ENCODE data around the gene KCTD18.

Gene KCTD18

DNA sequence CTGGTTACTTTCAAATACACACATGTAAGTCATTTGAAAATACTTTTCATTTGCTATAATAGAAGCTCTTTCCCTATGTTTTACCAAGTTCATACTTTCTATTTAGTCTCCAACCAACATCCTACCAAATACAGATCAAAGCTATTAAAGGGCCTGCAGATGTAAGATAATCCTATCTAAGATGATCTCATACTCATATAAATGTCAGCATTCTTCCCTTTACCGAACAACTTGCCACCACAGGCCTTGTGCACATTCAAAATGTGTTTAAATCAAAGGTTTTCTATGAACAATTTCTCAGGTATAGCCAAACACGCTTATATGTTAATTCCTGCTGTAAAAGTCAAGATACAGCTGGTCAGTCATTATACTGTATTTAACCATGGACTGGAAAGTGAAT lies 23.3 kb downstream of the KCTD18 start:
- DNase-seq (ENCODE audit: low spot score): no peak

DNA sequence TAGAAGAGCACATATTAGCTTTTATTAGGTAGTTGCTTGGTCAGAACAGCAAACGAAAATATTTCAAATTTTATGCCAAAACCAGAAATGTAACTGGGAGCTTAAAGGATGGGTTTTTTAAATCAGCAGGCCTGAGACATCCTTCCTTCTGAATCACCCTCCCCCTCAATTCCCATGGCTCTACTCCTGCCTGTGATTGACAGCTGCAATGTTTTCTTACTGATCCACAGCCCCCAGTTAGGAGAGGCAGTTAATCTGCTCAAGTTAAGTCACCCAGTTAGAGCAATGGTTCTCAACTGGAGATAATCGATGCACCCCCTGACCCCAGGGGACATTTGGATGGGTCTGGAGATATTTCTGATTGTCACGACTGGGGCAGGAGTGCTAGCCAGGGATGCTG lies 24.9 kb downstream of the KCTD18 start:
- DNase-seq (ENCODE audit: low spot score): peak; percentile 10

DNA sequence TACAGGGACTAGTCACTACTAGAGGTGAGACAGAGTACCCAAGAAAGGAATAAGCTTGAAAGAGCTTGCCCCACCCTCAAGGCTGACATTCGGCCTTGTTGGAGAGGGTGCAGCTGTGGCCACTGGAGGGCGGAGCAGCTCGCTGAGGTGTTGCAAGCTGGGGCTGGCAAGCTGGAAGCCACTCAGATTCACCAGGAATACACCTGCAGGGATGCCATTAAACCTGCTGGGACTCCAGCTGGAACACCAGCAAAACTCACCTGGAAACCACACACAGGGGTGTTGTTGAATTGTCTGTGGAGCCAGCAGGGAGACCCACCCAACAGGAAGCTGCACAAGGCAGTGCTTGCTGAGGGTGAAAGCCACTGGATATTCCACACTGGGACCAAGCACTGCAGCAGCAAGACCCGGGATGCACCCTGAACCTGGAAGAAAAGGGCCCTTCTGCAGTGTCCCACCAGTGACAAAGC lies 26.1 kb downstream of the KCTD18 start:
- peak; percentile 19 for DNase-seq (ENCODE audit: low spot score)

DNA sequence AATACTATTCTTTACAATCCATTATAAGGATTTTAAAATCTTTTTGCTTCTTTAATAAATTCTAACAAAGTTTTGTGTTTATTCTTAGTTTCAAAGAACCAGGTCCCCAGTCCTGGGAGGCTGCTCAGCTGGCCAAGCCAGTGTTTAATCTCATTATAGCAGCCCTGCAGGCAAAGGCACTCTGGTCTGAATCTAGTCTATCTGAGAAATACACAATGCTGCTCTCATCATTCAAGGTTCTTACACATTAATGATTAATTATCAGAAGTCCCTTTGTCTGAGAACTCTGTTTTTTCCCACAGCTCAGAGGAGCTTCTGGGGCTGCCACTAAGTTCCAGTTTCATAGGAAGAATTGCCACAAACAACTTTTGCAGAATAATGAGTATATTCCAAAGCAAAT lies 27.7 kb downstream of the KCTD18 start:
- peak; percentile 37 for DNase-seq (ENCODE audit: low spot score)

DNA sequence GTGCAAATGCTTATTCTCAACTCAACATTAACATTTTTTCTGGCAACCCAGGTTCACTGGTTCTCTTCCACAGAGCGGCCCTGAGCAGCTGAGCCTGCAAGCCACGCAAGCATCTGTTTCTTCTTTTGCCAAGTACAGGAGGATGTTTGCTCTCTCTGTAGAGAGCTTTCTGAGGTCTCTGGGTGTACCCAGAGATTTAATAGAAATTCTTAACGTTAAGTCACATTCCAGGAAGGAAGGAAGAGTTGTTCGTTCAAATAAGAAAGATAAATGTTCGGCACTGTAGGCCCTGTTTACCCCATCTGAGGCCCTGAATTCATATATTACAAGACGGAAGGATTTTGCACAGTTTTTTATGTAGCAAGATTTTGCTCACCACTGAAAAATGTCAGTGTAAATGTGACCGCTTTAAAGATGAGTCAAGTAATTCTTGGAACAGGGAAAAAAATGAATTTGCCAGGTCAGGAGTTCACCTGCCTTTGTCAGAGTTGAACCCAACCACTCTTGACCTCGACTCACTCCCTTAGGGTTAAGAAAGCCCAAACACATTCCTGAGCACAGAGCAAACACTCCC lies 30.1 kb downstream of the KCTD18 start:
- DNase-seq (ENCODE audit: low spot score): no peak

DNA sequence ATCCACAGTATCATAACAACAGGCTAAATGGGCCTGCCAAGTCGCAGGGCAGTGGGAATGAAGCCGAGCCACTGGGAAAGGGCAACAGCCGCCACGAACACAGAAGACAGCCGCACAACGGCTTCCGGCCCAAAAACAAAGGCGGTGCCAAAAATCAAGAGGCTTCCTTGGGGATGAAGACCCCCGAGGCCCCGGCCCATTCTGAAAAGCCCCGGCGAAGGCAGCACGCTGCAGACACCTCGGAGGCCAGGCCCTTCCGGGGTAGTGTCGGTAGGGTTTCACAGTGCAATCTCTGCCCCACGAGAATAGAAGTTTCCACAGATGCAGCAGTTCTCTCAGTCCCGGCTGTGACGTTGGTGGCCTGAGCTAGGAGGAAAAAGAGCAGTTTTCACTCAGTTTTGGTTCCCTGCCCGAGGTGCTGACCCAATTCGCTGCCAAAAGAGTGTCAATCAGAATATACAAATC lies 32.2 kb downstream of the KCTD18 start:
- no peak for DNase-seq (ENCODE audit: low spot score)

DNA sequence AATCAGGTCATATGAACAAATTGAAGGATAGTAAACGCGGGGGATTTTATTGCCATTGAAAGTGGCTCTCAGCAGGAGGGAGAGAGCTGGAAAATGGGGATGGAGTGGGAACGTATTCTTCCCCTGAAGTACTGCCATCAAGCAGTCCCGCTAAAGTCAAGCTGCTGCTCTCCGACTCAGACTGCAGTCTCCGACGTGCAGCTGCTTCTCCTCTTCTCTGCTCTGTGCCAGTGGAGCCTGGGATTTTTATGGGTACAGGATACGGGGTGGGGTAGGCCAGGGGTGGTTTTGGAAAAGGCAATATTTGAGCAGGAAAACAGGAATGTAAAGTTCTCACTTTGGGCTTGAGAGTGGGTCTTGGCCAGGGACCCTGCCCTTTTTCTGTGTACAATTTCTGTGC lies 33.0 kb downstream of the KCTD18 start:
- no peak for DNase-seq (ENCODE audit: low spot score)

DNA sequence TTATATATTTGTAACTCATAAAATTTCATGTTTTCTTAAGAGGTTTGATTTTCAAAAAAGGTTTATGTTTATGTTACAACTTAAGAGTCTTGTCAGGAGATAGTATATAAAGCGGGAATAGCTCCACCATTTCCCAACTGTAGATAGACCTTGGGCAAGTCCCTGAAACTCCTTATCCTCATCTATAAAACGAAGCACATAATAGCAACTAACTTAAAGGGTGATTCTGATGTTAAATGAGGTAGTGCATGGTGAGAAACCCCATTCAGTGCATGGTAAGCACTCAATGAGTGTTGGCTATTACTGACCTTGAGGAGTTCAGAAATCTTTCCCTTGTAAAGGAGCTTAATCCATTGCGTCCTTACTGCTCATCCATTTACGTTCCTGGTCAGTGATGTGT lies 34.1 kb downstream of the KCTD18 start:
- DNase-seq (ENCODE audit: low spot score): no peak

DNA sequence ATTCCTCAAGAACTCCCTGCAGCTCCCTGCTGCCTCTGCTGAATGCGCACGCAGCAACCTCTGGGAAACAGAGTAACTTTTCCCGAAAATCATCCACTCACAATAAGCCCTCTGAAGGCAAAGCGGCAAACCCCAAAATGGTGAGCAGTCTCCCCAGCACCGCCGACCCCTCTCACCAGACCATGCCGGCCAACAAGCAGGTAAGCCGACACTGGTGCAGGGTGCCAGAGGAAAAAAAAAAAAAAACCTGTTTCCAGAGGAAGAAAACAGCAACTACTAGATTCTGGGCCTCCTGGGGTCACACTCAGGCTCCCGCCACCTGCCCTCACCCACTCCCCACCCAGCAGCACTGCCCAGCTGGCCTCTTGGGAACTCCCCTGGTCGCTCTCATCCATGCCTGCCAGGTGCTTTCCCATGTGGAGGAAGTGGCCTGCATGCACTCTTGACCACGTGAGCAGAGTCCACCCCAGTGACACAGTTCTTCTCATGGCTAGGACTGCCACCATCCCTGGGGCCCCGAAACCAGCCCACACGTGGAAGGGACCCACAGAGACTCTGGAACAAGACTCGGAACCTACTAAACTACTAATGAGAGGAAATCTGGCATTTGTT lies 36.9 kb downstream of the KCTD18 start:
- no peak for DNase-seq (ENCODE audit: low spot score)

DNA sequence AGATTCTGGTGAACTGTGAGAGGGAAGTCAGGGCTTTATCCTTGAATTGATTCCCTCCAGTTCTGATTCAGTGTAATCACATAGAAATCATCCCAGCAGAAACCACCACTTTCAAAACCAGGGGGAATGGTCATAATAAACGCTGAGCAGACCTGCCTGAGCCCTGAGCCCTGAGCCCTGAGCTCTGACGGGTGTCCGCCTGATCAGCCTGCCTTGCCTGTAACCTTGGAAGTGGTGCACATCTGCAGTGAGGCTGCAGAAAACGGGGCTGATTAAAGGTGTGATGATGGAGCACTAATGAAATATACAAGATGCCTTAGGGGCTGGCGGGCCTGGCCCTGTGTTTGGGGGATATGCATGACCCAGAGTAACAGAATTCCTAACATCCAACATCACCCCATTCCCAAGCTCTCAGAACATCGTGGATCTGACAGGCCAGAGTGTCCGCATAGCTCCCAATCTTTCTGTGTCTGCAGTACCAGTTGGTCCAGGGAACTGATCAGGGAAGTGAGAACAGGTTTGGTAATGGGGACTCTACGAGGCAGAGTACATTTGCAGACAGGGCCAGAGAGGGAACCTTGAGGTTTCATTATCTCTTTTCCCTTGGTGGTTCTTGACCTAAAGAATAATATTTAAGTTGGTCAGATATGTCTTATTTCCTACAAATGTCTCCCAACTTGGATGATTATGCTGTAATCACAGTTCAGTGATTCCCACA lies 37.8 kb downstream of the KCTD18 start:
- DNase-seq (ENCODE audit: low spot score): no peak

DNA sequence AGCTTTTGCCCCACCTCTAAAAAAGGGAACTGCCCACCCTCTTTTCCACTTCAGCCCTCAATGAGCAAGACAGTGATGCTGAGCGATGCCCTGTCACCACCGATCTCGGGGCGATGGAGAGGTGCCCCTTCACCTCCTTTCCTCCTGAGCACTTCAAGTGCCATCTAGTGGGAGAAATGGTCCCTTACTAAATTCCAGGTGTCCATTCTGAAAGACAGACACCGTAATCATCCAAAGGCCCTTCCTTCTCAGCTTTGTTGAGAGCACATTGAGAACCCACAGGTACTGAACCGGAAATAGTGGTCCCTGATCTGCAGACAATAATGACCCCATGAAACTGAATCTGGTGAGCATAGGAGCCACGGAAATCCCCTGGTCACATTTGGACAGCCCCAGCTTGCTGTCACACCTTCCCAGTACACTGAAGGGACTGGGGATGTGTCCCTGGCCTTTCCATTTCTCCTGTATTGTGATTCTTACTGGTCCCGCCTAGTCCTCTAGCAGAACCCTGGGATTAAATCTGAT lies 38.5 kb downstream of the KCTD18 start:
- DNase-seq (ENCODE audit: low spot score): peak; percentile 61

DNA sequence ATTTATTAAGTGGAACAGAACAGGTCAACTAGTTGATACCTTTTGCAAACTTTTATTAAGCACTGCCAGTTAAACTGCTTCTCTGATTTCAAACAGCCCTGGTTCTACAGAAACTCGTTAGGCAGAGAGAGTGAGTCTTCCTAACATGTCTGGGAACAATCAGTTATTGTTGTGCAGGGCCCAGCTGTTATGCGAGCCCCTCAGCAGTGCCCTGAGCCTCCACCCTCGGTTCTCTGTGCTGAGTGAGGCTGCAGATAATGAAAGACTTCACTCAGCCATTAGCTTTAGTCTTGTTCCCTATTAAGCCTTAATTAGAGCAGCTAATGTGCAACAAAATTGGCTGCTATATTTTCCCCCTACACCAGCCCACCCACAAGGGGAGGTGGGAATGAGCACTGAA lies 39.6 kb downstream of the KCTD18 start:
- DNase-seq (ENCODE audit: low spot score): no peak

DNA sequence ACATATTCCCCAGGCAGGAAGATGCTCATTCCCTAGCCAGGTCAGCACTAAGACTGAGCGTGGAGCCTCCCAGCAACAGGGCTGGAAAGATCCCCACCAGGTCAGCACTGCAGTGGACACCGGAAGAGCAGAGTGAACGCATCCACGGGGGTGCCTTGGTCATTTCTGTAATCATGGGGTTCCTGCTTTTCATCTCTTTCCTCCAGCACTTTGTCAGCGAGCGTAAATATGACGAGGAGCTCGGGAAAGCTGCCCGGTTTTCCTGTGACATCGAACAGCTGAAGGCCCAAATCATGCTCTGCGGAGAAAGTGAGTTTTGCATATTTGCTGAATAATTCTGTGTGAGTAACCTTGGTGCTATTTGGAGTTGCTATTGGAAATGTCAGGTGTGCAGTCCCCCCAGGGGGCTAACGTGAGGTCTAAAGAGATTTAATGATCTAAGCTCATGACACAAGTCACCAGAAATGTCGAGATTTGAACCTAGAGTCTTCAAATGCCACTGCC lies 40.1 kb downstream of the KCTD18 start:
- DNase-seq (ENCODE audit: low spot score): no peak

DNA sequence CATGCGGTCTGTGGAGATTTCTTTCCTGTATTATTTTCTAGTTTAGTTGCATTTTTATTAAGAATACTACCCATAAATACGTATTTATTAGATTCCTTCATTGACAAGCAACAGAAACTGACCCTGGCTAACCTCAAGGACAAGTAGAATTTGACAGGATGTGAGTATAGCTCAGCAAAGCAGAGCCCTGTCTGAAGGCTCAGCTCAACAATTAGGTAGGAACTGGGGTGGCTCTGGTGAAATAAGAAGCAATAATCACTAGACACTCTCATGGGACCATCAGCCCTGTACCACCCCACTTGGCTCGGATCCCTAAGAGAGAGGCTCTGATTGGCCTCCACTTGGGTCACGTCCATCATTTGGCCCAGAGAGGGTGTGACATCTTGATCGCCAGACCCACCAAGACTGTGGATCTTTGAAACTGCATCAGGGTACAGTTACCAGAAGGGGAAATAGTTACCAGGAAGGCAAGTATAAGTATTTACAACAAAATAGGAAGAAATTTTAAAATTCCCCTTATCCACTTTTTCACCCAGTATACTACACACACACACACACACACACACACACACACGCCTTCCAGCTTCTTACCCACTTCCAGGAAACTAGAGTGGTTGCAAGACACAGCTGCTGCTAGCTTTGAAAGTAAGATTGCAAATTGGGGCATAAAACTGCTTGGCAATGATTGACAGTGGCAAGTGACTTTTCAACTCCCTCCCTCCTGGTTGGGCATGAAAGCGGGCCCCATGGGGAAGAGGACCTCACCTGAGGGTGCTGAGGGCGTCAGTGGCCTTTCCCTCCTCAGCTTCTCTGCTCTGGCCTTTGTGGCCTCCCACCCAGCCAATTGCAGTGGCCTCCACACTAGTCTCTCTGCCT lies 41.8 kb downstream of the KCTD18 start:
- no peak for DNase-seq (ENCODE audit: low spot score)

DNA sequence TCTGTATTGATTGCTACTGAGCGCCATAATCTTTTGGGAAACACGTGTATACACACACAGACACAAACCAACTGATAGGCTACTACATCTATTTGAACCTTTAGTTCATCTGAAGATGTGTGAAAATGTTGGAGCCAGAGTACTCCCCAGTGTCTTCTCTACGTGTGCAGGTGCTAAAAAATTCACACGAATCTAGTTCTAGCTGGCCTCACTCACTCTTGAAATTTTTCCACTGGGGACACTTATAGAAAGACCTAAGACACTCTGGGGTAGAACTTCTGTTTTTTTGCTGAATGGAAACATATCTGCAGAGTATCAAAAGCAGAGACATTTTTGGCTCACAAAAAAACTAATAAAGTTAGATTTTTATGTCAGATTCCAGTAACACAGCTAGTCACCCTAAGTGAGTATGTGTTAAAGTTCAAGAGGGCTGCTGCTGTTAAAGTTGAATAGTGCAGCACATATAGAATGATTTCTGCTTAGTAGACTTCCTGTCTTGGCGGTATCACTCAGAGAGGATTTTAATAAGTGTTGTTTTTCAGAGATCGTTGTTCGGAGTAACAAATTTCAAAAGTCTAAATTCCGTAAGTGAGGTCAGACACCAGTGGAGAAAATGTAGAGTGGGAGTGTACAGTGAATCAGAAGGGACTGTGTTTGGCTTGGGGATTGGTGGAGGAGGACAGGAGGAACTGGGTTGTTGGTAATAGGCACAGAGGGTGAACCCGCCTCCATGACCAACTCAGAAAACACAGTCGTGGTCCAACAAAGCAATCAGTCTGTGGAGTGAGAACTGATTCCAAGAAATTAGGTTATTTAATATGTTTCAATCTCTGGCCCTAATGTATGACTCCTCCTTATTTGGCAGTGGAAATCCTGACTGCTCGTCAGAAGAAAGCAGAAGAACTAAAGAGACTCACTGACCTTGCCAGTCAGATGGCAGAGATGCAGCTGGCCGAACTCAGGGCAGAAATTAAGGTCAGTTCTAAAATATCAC lies 43.1 kb downstream of the KCTD18 start:
- no peak for DNase-seq (ENCODE audit: low spot score)

DNA sequence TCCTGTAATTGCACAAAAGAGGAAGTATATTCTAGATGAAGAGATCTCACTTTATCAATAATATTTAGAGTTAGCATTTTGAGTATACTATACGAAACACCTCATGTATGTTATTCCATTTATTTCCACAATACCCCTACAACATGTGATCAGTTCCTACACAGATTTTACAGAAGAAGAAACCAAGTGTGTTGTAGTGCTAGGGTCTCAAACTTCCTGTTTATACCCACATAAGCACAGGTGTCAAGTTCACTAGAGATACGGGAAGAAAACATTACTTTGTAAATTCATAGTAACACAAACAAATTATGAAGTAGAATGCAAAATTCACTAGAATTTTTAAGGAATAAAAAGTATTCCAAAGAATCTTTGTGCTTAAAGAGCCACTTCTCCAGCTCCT lies 46.4 kb downstream of the KCTD18 start:
- no peak for DNase-seq (ENCODE audit: low spot score)

DNA sequence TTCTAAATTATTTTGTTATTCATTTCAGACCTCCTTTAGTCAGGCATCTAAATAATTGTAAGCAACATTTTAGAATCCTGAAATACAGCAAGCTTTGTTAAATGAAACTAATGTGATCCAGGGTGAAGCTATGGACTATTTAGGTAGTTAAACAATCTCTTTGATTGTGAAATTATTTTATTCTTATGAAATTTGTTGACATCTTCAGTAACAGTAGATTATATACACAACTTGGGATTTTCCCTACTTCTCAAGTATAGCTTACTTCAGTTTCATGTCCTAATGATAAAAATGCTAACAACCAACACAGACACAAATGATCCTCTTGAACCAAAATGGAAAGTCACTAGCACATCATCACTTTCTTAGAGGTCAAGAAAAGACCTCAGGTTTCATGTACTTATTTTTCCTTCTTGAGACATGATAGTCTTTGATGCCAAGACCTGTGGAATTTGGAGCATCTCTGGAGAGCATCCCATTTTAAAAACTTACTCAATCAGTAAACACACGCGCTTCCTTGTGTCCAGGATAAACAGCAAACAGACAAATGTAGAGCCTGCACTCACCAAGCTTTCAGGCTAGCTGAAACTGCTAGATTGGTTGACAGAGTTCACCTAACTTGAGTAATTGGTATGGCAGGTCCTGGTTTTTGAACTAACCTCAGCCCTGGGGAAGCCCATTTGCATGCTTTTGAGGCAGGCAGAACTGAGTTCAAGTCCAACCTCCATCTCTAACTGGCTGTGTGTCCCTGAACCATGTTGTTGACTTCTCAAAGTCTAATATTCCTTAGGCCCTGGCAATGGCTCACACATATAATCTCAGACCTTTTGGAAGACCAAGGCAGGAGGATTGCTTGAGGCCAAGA lies 47.8 kb downstream of the KCTD18 start:
- no peak for DNase-seq (ENCODE audit: low spot score)

DNA sequence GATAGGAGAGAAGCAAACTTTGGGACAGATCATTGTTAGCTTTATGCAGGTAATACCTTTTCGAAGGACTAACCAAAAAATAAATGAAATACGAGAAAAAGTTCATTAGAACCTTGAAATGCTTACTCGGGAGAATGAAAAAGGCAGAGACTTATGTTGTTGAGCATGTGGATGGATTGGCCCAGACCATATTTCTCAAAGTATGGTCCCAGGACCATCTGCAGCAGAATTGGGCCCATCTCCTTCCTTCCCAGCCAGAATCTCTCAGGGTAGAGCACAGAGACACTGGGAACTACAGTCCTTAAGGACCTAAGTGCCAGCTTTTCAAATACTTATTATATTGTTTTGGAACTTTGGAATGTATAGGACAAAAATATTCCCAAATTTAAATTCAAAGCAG lies 50.8 kb downstream of the KCTD18 start:
- no peak for DNase-seq (ENCODE audit: low spot score)

DNA sequence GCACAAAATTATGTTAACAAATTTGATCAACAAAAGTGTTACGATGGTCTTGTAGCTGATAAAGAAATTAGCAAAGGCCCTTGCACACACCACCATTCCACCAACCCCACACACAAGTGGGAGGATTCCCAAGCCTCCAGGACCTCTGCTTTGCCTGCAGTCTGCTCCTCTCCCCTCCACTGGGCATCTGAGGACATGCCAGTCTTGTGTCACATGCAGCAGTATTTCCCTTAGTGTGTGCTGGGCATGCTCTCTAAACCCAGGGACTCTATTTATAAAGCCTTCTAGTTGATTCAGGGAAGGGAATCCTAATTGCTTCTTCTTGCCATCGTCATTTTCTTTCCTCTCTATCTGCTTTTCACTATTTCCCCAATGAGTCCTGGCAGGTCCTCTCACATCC lies 53.3 kb downstream of the KCTD18 start:
- no peak for DNase-seq (ENCODE audit: low spot score)

All from SK-N-DZ (cell line).